Right lobe of liver (tissue), 6 donors: ENCODE measurements around the gene STH. TPM values are rescaled to one million over a fixed set of nuclear protein-coding genes. Genes with fewer than 3 reads are reported as not detected.

Source experiments
- ATAC-seq, 4 donors: fragments of 200-7000 bp; cut with Tn5 transposase; one replicate each; pipeline ENCODE4 v1.9.1; 2020; ENCODE audit warnings: mild to moderate bottlenecking in 4 of 4, moderate library complexity in 4 of 4
- DNase-seq, 3 donors: peaks; one replicate each; pipeline ENCODE4 v3.0.0-alpha.2; 2020
- H3K27ac ChIP-seq, 3 donors: fragments of 200-600 bp; one replicate each; pipeline ENCODE4 v1.8.0; 2022
- H3K27me3 ChIP-seq, 2 donors: fragments of 200-600 bp; one replicate each; pipeline ENCODE4 v1.8.0; 2022
- H3K36me3 ChIP-seq, 4 donors: fragments of 200-600 bp; sonication (generic) in 1 of 4; one replicate each; pipeline versions ENCODE4 v1.5.1 to v1.8.0; 2017 to 2022; ENCODE audit warnings: control low read depth in 1 of 4
- H3K4me1 ChIP-seq, 4 donors: fragments of 200-600 bp; sonication (generic) in 1 of 4; one replicate each; pipeline versions ENCODE4 v1.5.1 to v1.8.0; 2017 to 2022; ENCODE audit warnings: control low read depth in 1 of 4
- H3K4me3 ChIP-seq, 3 donors: fragments of 200-600 bp; one replicate each; pipeline ENCODE4 v1.8.0; 2022
- H3K9me3 ChIP-seq, 4 donors: fragments of 200-600 bp; sonication (generic) in 1 of 4; one replicate each; pipeline versions ENCODE4 v1.5.1 to v1.8.0; 2017 to 2022; ENCODE audit warnings: control low read depth in 1 of 4
- POLR2A ChIP-seq: fragments of 450-650 bp; IDR thresholded peaks from one replicate; pipeline ENCODE4 v1.6.1; 2017; ENCODE audit warnings: antibody characterized with exemption, mild to moderate bottlenecking
- WGBS: methylation state at CpG from one replicate; pipeline ENCODE4 v1.1.6; 2018; ENCODE audit warnings: low coverage, low lambda C conversion rate; ENCODE audit not compliant: insufficient coverage; ENCODE audit errors: missing lambda C conversion rate; 5-methylcytosine and 5-hydroxymethylcytosine counted together
- intact Hi-C, 2 donors: fragments of 100-400 bp; cut with DNase I; formaldehyde crosslinking; loops; one replicate each; pipeline versions ENCODE4 v1.11.2 to v1.14.1; 2022
- total RNA-seq, 6 experiments: library from RNA; depleted of rRNA in 2 of 6; stranded (reverse); fragments of >200 nt in 2 of 6; fragmentation: NEBNext Ultra II Directional in 3 of 6; extraction: Animal tissue kit (Norgen Biotek cat#: 25700) in 3 of 6; gene quantifications; one replicate each; pipeline versions ENCODE4 v1.1.0 to v1.2.4, GENCODE V29; 2016 to 2023
- TF ChIP-seq, protein P1 (sequence below), 4 donors: fragments of 200-600 bp in 3 of 4; fragments of 450-650 bp in 1 of 4; IDR thresholded peaks; one replicate each; pipeline versions ENCODE4 v1.5.1 to v1.8.0; 2016 to 2022; ENCODE audit warnings: antibody characterized with exemption in 4 of 4, mild to moderate bottlenecking in 2 of 4
- donor health status: DM: no; HTN: yes; CAD: no.
- donor health status: DM: no; HTN: no; CAD: no.
- donor health status: DM: no; HTN: no; CAD: no.
- donor health status: DM: no; HTN: yes; CAD: no.
- donor health status: DM: no; HTN: yes; CAD: no.

The STH gene
- total RNA-seq, 6 experiments from 2014 or later: not detected

GRCh38 chr17:45964634-45965033, 34.4 kb upstream of the STH start:
- ATAC-seq (no peak), DNase-seq (no peak)
- H3K4me1 ChIP-seq: no peaks in the 10 kb centered on the region
- TF ChIP-seq, protein P1, sequence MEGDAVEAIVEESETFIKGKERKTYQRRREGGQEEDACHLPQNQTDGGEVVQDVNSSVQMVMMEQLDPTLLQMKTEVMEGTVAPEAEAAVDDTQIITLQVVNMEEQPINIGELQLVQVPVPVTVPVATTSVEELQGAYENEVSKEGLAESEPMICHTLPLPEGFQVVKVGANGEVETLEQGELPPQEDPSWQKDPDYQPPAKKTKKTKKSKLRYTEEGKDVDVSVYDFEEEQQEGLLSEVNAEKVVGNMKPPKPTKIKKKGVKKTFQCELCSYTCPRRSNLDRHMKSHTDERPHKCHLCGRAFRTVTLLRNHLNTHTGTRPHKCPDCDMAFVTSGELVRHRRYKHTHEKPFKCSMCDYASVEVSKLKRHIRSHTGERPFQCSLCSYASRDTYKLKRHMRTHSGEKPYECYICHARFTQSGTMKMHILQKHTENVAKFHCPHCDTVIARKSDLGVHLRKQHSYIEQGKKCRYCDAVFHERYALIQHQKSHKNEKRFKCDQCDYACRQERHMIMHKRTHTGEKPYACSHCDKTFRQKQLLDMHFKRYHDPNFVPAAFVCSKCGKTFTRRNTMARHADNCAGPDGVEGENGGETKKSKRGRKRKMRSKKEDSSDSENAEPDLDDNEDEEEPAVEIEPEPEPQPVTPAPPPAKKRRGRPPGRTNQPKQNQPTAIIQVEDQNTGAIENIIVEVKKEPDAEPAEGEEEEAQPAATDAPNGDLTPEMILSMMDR (IDR thresholded peaks at IDR 0.05): no peak
- no peak for TF ChIP-seq POLR2A
- H3K36me3 ChIP-seq: no peaks in the 10 kb centered on the region
- H3K27me3 ChIP-seq: no peaks in the 10 kb centered on the region
- H3K9me3 ChIP-seq: no peaks in the 10 kb centered on the region
- intact Hi-C loops: no loop called here
- no peak overlapping the region for H3K27ac ChIP-seq
- 73% methylated on average over 4 of the region's 4 CpGs for WGBS
- no peak overlapping the region for H3K4me3 ChIP-seq

DNA sequence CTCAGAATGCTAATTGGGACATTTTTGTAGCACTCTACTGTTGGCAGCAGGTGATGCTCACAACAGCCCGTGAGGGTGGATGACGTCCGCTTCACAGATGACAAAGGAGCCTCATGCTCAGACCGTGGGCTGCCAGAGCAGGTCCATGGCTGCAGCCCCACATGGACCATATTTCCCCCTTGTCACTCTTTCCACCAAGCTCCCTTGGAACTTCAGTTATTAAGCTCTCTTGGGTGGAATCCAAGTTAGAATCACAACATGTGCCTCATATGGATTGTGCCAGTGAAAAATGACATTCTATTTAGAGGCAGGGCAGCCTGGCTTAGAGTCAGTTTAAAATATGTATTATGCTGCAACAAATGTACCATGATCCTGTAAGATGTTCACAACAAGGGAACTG, 33.2 kb upstream of the STH start:
- WGBS: 60% methylated on average over 1 of the region's 4 CpGs
- H3K27me3 ChIP-seq: no peaks in the 10 kb centered on the region
- no peaks in the 10 kb centered on the region for H3K36me3 ChIP-seq
- H3K9me3 ChIP-seq: no peaks in the 10 kb centered on the region
- H3K27ac ChIP-seq: no peak overlapping the region
- TF ChIP-seq, protein P1 (IDR thresholded peaks at IDR 0.05): no peak
- TF ChIP-seq POLR2A: no peak
- no peaks in the 10 kb centered on the region for H3K4me1 ChIP-seq
- intact Hi-C loops: no loop called here
- no peak overlapping the region for H3K4me3 ChIP-seq
- DNase-seq: no peak
- no peak for ATAC-seq

- Histone ChIP-seq H3K9me3 (no peaks in the 10 kb centered on the region), H3K27ac (no peak overlapping the region), H3K27me3 (no peaks in the 10 kb centered on the region), H3K4me1 (no peaks in the 10 kb centered on the region), H3K36me3 (no peaks in the 10 kb centered on the region), H3K4me3 (no peak overlapping the region)
- 40% methylated on average over 2 of the region's 2 CpGs for WGBS
- ATAC-seq (no peak), DNase-seq (no peak)
- no peak for TF ChIP-seq POLR2A
- TF ChIP-seq, protein P1 (IDR thresholded peaks at IDR 0.05): no peak
- intact Hi-C loops: no loop called here
Measured at GRCh38 chr17:45966606-45967280, 32.3 kb upstream of the STH start.

DNA sequence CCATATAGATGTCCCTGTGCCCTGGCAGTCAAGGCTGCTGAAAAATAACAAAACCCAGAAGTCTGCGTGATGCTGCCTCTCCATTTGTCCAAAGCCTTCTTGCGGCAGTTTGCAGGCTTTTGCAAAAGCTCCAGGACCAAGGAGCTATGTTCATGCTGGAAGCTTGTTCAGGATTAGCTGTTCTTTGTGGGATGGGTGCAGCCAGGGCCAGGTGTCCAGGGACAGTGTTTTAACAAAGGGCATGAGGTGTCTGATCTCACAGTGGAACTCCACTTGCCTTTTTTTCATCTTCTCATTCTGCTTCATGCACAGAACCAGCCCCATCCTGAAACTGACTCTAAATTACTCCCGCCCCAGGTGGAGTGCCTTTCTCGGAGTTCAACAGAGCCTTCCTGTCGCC, 31.7 kb upstream of the STH start:
- DNase-seq (no peak), ATAC-seq (no peak)
- TF ChIP-seq POLR2A: no peak
- TF ChIP-seq, protein P1 (IDR thresholded peaks at IDR 0.05): no peak
- intact Hi-C loops: no loop called here
- no peaks in the 10 kb centered on the region for H3K9me3 ChIP-seq
- H3K27ac ChIP-seq: no peak overlapping the region
- H3K4me1 ChIP-seq: no peaks in the 10 kb centered on the region
- H3K36me3 ChIP-seq: no peaks in the 10 kb centered on the region
- H3K4me3 ChIP-seq: no peak overlapping the region
- 74% methylated on average over 5 of the region's 5 CpGs for WGBS
- H3K27me3 ChIP-seq: no peaks in the 10 kb centered on the region

GRCh38 chr17:45968732-45969131, 30.3 kb upstream of the STH start:
- DNase-seq (no peak), ATAC-seq (no peak)
- WGBS: 59% methylated on average over 2 of the region's 2 CpGs
- no peaks in the 10 kb centered on the region for H3K4me1 ChIP-seq
- H3K4me3 ChIP-seq: no peak overlapping the region
- no peak overlapping the region for H3K27ac ChIP-seq
- H3K36me3 ChIP-seq: no peaks in the 10 kb centered on the region
- intact Hi-C loops: no loop called here
- TF ChIP-seq POLR2A: no peak
- TF ChIP-seq, protein P1 (IDR thresholded peaks at IDR 0.05): no peak
- H3K27me3 ChIP-seq: no peaks in the 10 kb centered on the region
- H3K9me3 ChIP-seq: no peaks in the 10 kb centered on the region
